Activated naive CD4-positive, alpha-beta T cell treated with anti-CD3 and anti-CD28 coated beads, Interleukin-2, amount 10 ng/mL, durations not matched to agents 7 days and 5 days (primary cell): ENCODE results near the gene STRA6.

Experiments
- CTCF ChIA-PET: fragments of 350-600 bp; sonication (Branson Sonifier 250); formaldehyde crosslinking; loops from one replicate; lab custom pipeline; 2021; ENCODE audit warnings: antibody characterized with exemption; lab: Charles Lee
- DNase-seq: peaks from one replicate; pipeline ENCODE4 v3.0.0-alpha.2; 2020
- H3K27ac Mint-ChIP-seq: one replicate; pipeline ENCODE4 v1.8.0; 2021; ENCODE audit warnings: mild to moderate bottlenecking, moderate library complexity, mixed read lengths
- H3K27me3 Mint-ChIP-seq: one replicate; pipeline ENCODE4 v1.8.0; 2021; ENCODE audit warnings: mild to moderate bottlenecking, mixed read lengths
- H3K36me3 Mint-ChIP-seq: one replicate; pipeline ENCODE4 v1.8.0; 2021; ENCODE audit warnings: mixed read lengths
- H3K4me1 Mint-ChIP-seq: one replicate; pipeline ENCODE4 v1.8.0; 2021; ENCODE audit warnings: mixed read lengths
- H3K4me3 Mint-ChIP-seq: one replicate; pipeline ENCODE4 v1.8.0; 2021; ENCODE audit warnings: mild to moderate bottlenecking, moderate library complexity, mixed read lengths
- H3K9me3 Mint-ChIP-seq: one replicate; pipeline ENCODE4 v1.8.0; 2021; ENCODE audit warnings: mixed read lengths

Gene STRA6

DNA sequence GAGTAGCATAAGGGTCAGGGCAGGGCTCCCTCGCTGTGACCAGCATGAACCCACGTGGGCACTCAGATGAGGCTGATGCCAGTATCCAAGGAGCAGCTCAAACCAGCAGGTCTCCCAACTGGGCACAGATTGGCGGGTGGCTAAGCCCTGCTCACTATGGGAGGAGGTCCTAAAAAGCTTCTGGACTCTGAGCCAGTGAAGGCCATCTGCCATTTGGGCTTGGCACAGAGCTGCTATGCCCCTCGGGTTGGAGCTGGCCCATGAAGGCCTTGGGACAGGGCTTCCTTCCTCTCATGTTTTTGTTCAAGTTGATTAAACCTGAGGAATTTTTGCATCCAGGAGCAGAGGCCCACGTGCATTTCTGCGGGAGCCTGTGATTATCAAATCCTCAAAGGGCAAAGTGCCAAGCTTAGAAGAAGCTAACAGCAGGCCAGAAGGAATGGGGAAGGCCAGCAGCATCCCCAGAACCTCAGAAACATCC lies 4.3 kb upstream of the STRA6 start:
- no peaks in the 10 kb centered on the region for H3K9me3 Mint-ChIP-seq
- no peak for DNase-seq
- CTCF ChIA-PET = no interaction called here

DNA sequence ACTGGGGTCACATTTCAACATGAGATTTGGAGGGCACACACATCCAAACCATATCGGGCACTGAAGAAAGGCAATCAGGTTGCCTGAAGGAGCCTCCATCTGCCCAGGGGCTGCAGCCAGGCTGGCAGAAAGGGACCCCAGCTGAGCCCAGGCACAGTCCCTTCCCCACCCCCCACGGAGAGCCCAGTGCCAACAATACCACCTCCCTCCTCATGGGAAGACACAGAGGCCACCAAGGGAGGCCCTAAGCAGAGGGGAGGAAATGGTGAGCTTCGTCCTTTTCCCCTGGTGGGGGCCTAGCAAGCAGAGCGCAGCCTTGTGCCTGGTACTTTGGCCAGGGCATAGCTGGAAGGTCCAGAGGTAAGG lies 3.0 kb upstream of the STRA6 start:
- Mint-ChIP-seq H3K27ac (no peak overlapping the region), H3K9me3 (no peaks in the 10 kb centered on the region), H3K36me3 (no peaks in the 10 kb centered on the region), H3K4me3 (no peak overlapping the region), H3K27me3 (peaks cover 66% of the 10 kb centered on the region), H3K4me1 (no peaks in the 10 kb centered on the region)
- no peak for DNase-seq
- CTCF ChIA-PET = no interaction called here

More for the DNA sequence above, 4.3 kb upstream of the STRA6 start:
- Mint-ChIP-seq H3K4me1 (no peaks in the 10 kb centered on the region), H3K27ac (no peak overlapping the region), H3K4me3 (no peak overlapping the region), H3K36me3 (no peaks in the 10 kb centered on the region), H3K27me3 (peaks cover 65% of the 10 kb centered on the region)

GRCh38 chr15:74203914-74204431 lies 1.4 kb upstream of the STRA6 start:
- DNase-seq = no peak
- CTCF ChIA-PET = no interaction called here
- peaks cover 57% of the 10 kb centered on the region for H3K27me3 Mint-ChIP-seq

GRCh38 chr15:74201710-74202420 lies 722 bp downstream of the STRA6 start:
- no peaks in the 10 kb centered on the region for H3K36me3 Mint-ChIP-seq
- DNase-seq = no peak
- no peaks in the 10 kb centered on the region for H3K9me3 Mint-ChIP-seq
- CTCF ChIA-PET = no interaction called here
- H3K4me1 Mint-ChIP-seq = no peaks in the 10 kb centered on the region
- no peak overlapping the region for H3K4me3 Mint-ChIP-seq
- peaks cover 38% of the 10 kb centered on the region for H3K27me3 Mint-ChIP-seq
- H3K27ac Mint-ChIP-seq = no peak overlapping the region

More at GRCh38 chr15:74203914-74204431, 1.4 kb upstream of the STRA6 start:
- no peak overlapping the region for H3K27ac Mint-ChIP-seq
- H3K36me3 Mint-ChIP-seq = no peaks in the 10 kb centered on the region
- no peak overlapping the region for H3K4me3 Mint-ChIP-seq
- H3K9me3 Mint-ChIP-seq = no peaks in the 10 kb centered on the region
- H3K4me1 Mint-ChIP-seq = no peaks in the 10 kb centered on the region

DNA sequence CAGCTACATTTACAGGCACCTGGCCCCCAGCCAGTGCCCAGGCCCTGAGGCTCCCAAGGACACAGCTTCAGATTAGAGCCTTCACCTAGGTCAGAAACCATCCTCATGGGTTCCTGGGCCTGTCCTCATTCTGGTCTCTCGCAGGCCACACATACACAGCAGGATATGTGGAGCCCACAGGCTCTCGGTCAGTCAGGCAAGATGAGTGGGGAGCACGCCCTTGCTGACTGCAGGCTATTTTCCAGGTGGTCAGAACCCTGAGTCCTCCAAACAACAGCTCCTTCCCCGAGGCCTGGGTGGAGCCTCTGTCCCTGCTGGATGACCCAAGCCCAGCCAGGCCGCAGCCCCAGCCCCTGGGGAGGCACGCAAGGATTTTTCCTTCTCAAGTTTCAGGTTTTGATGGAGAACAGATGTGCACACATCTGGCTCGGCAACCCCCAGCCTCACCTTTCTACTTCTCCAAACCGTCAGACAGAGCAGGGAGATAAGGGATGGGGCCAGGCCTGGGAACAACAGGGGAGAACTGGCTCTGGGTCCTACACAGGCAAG lies 1.6 kb downstream of the STRA6 start:
- DNase-seq = no peak
- H3K27ac Mint-ChIP-seq = no peak overlapping the region
- no peaks in the 10 kb centered on the region for H3K9me3 Mint-ChIP-seq
- peaks cover 38% of the 10 kb centered on the region for H3K27me3 Mint-ChIP-seq
- no peaks in the 10 kb centered on the region for H3K36me3 Mint-ChIP-seq
- no peaks in the 10 kb centered on the region for H3K4me1 Mint-ChIP-seq
- H3K4me3 Mint-ChIP-seq = no peak overlapping the region
- CTCF ChIA-PET = no interaction called here

DNA sequence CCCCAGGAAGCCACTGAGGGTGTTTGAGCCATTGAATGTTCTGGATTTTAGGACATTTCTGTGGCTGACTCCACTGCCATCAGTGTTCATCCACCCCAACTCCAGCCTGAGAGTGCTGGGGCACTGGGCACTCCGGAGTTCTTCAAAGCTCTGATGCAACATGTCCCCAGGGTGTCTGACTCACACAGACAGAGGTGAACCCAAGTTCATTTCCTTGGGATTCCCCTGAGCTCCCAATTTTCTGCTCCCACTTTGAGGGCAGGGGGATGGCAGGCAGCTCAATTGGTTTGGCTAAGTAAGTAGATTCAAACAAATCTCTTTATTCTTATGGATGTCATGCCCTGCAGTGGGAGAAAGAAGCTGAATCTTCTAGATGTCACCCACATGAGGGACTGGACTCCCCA lies 2.2 kb downstream of the STRA6 start:
- H3K36me3 Mint-ChIP-seq = no peaks in the 10 kb centered on the region
- H3K4me1 Mint-ChIP-seq = no peaks in the 10 kb centered on the region
- DNase-seq = no peak
- H3K4me3 Mint-ChIP-seq = no peak overlapping the region
- CTCF ChIA-PET = no interaction called here
- peaks cover 38% of the 10 kb centered on the region for H3K27me3 Mint-ChIP-seq
- no peak overlapping the region for H3K27ac Mint-ChIP-seq
- H3K9me3 Mint-ChIP-seq = no peaks in the 10 kb centered on the region

DNA sequence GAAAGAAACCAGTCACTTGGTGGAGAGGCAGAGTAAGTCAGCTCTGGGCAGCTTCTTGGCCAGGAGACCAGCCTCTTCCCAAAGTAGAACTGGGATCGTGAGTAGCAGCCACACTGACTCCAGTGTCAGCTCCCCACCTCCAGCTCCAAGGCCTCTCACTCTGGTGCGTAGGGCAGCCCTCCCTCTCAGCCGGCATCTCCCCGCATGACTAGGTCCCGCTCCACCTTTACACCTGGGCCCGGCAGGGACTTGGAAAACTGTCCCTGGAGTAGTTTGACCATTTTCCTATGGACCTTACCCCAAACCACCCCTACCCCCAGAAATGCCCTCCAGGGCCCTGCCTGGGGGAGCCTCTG lies 3.3 kb downstream of the STRA6 start:
- Mint-ChIP-seq H3K4me3 (no peak overlapping the region), H3K36me3 (no peaks in the 10 kb centered on the region), H3K9me3 (no peaks in the 10 kb centered on the region), H3K27ac (no peak overlapping the region), H3K4me1 (no peaks in the 10 kb centered on the region), H3K27me3 (peaks cover 39% of the 10 kb centered on the region)
- DNase-seq = no peak
- CTCF ChIA-PET = no interaction called here

DNA sequence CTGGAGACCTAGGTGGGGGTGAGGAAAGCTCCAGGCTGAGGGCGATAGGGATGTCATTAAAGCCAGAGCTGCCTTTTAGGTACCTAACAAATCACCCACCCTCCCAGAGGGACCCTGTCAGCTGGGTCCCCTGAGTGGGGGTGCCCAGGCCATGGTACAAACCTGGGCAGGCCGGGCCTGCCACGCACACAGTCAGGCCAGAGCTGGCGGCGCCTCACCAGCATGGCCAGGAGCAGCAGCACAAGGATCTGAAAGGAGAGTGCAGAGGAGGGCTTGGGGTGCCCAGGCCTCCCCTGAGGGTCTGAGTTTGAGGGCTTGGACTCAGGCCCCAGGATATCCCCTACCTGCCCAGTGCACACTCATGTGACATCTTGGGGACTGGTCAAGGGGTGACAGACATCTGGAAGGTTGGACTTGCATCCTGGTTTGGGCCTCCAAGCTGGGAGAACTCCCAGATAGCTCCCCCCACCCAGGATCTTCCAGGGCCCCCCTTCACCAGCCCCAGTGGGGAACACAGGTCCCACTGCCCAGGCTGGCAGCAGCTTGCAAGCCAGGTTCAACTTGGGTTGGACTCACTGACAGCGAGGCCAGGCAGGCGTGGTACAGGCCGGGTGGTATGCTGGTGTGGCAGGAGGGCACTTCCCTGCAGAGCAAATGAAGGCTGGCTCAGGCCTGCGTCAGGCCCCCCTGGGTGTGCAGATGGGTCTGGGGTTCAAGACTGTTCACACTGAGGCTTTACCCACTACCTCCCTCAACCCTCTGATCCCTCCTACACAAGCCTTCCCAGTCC lies 5.2 kb downstream of the STRA6 start:
- H3K27me3 Mint-ChIP-seq = peaks cover 27% of the 10 kb centered on the region
- DNase-seq = no peak
- no peaks in the 10 kb centered on the region for H3K9me3 Mint-ChIP-seq
- no peak overlapping the region for H3K27ac Mint-ChIP-seq
- H3K4me3 Mint-ChIP-seq = no peak overlapping the region
- no peaks in the 10 kb centered on the region for H3K4me1 Mint-ChIP-seq
- H3K36me3 Mint-ChIP-seq = no peaks in the 10 kb centered on the region
- CTCF ChIA-PET = no interaction called here

GRCh38 chr15:74196175-74196574 lies 6.4 kb downstream of the STRA6 start:
- Mint-ChIP-seq H3K4me3 (no peak overlapping the region), H3K4me1 (no peaks in the 10 kb centered on the region), H3K27me3 (peaks cover 23% of the 10 kb centered on the region), H3K9me3 (no peaks in the 10 kb centered on the region), H3K27ac (no peak overlapping the region), H3K36me3 (no peaks in the 10 kb centered on the region)
- CTCF ChIA-PET = interaction anchor here (0.6 kb wide), 1 partner anchor 1647 kb away, joined by 3 read pairs; no protein-coding TSS in a partner anchor
- DNase-seq = no peak

GRCh38 chr15:74194572-74195559 lies 7.7 kb downstream of the STRA6 start:
- H3K27ac Mint-ChIP-seq = no peak overlapping the region
- no peaks in the 10 kb centered on the region for H3K9me3 Mint-ChIP-seq

DNA sequence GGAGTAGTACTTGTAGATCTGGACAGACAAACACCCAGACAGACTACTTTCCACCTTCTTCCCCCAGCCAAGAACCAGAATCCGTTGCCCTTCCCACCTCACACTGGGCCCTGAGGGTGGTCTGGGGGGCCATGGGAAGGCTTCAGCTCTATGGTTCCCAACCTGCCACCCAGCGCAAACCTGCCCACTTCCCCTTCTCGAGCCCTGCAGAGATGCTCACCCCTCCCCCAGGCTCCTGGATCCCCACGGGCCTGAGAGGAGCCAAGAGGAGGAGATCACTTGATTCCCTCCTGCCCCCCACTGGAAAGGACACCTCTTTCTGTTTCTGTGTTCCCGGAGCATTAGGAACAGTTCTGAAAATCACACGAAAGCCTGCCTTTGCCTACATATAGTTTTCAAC lies 8.7 kb downstream of the STRA6 start:
- Mint-ChIP-seq H3K27ac (no peak overlapping the region), H3K36me3 (no peaks in the 10 kb centered on the region), H3K27me3 (peaks cover 24% of the 10 kb centered on the region), H3K4me3 (no peak overlapping the region), H3K4me1 (no peaks in the 10 kb centered on the region), H3K9me3 (no peaks in the 10 kb centered on the region)
- CTCF ChIA-PET = no interaction called here
- DNase-seq = no peak

More at GRCh38 chr15:74194572-74195559, 7.7 kb downstream of the STRA6 start:
- peaks cover 24% of the 10 kb centered on the region for H3K27me3 Mint-ChIP-seq
- no peak overlapping the region for H3K4me3 Mint-ChIP-seq
- CTCF ChIA-PET = interaction anchor here (1.1 kb wide), 1 partner anchor 140 kb away, joined by 3 read pairs; no protein-coding TSS in a partner anchor
- H3K36me3 Mint-ChIP-seq = no peaks in the 10 kb centered on the region
- H3K4me1 Mint-ChIP-seq = no peaks in the 10 kb centered on the region
- no peak for DNase-seq

- Mint-ChIP-seq H3K36me3 (no peaks in the 10 kb centered on the region), H3K27ac (no peak overlapping the region), H3K27me3 (peaks cover 24% of the 10 kb centered on the region), H3K4me3 (no peak overlapping the region), H3K9me3 (no peaks in the 10 kb centered on the region), H3K4me1 (no peaks in the 10 kb centered on the region)
- DNase-seq = no peak
- CTCF ChIA-PET = no interaction called here
Observed at GRCh38 chr15:74193299-74193718, 9.3 kb downstream of the STRA6 start.

DNA sequence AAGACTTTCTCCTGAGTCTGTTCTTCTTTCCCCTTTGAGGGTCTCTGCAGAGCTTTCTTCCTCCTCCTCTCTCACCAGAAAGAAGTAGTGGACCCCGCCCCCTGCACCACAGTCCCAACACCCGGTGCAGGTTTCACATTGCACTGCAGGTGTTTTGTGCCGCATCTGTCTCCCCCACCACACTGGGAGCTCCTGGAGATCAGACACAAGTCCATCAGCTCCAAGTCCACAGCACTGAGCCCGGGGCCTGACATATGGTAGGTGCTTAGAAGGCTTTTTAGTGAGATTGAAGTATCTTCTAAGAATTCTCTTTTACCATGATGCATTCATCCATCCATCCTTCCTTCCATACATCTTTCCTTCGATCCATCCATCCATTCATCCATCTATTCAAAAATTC lies 9.8 kb downstream of the STRA6 start:
- H3K27ac Mint-ChIP-seq = no peak overlapping the region
- no peaks in the 10 kb centered on the region for H3K4me1 Mint-ChIP-seq
- CTCF ChIA-PET = no interaction called here

More for the DNA sequence above, 9.8 kb downstream of the STRA6 start:
- DNase-seq = no peak
- H3K4me3 Mint-ChIP-seq = no peak overlapping the region
- no peaks in the 10 kb centered on the region for H3K36me3 Mint-ChIP-seq
- H3K27me3 Mint-ChIP-seq = peaks cover 29% of the 10 kb centered on the region
- no peaks in the 10 kb centered on the region for H3K9me3 Mint-ChIP-seq
